Measurements from ENCODE around the gene TH. TPM values are rescaled to one million over a fixed set of nuclear protein-coding genes. Genes with fewer than 3 reads are reported as not detected.
A peak's percentile ranks its signal among the peaks of the same experiment; 100 is the strongest.

The TH gene
- total RNA-seq, 6 donors from 2014 or later: not detected

GRCh38 chr11:2185324-2186085, 13.9 kb upstream of the TH start:
- no peaks in the 10 kb centered on the region for H3K27me3 ChIP-seq
- H3K4me3 ChIP-seq: no peak overlapping the region
- H3K27ac ChIP-seq: no peak overlapping the region
- DNase-seq: peak in 1 of 2 donors; percentile 80
- H3K9me3 ChIP-seq: no peaks in the 10 kb centered on the region
- WGBS, 2 donors: 53 to 61% methylated on average over 3 to 20 of the region's 23 CpGs
- peaks cover 0 to 6% (median 0%) of the 10 kb centered on the region in 4 donors for H3K4me1 ChIP-seq
- H3K36me3 ChIP-seq: no peaks in the 10 kb centered on the region
- no peak for ATAC-seq (ENCODE audit: low FRiP score in 2 of 2)
- no peak for TF ChIP-seq POLR2A (IDR thresholded peaks at IDR 0.05)
- no peak for TF ChIP-seq CTCF (IDR thresholded peaks at IDR 0.05)
- TF ChIP-seq POLR2AphosphoS5 (IDR thresholded peaks at IDR 0.05): no peak
- TF ChIP-seq EP300 (IDR thresholded peaks at IDR 0.05): no peak

- WGBS, 2 donors: 80 to 87% methylated on average over 19 to 20 of the region's 20 CpGs
- no peaks in the 10 kb centered on the region for H3K36me3 ChIP-seq
- no peaks in the 10 kb centered on the region for H3K27me3 ChIP-seq
- DNase-seq: peak in 1 of 2 donors; percentile 74
- H3K4me1 ChIP-seq: peaks cover 0 to 4% (median 0%) of the 10 kb centered on the region in 4 donors
- H3K27ac ChIP-seq: no peak overlapping the region
- no peak overlapping the region for H3K4me3 ChIP-seq
- no peak for ATAC-seq (ENCODE audit: low FRiP score in 2 of 2)
- TF ChIP-seq EP300 (IDR thresholded peaks at IDR 0.05) (no peak), CTCF (IDR thresholded peaks at IDR 0.05) (no peak), POLR2A (IDR thresholded peaks at IDR 0.05) (no peak), POLR2AphosphoS5 (IDR thresholded peaks at IDR 0.05) (no peak)
- no peaks in the 10 kb centered on the region for H3K9me3 ChIP-seq
Observed at GRCh38 chr11:2182692-2183474, 11.3 kb upstream of the TH start.

GRCh38 chr11:2182075-2182474, 10.5 kb upstream of the TH start:
- WGBS, 2 donors: 83% methylated on average over 14 of the region's 18 CpGs; no CpG with 5 or more reads in 1 of the 2 donors
- no peaks in the 10 kb centered on the region for H3K27me3 ChIP-seq
- no peak for ATAC-seq (ENCODE audit: low FRiP score in 2 of 2)

GRCh38 chr11:2180789-2181370, 9.3 kb upstream of the TH start:
- no peaks in the 10 kb centered on the region for H3K4me1 ChIP-seq
- no peak for TF ChIP-seq POLR2A (IDR thresholded peaks at IDR 0.05)
- TF ChIP-seq CTCF (IDR thresholded peaks at IDR 0.05): no peak
- TF ChIP-seq POLR2AphosphoS5 (IDR thresholded peaks at IDR 0.05): no peak
- no peak for TF ChIP-seq EP300 (IDR thresholded peaks at IDR 0.05)
- no peak for ATAC-seq (ENCODE audit: low FRiP score in 2 of 2)
- no peak overlapping the region for H3K4me3 ChIP-seq
- H3K27me3 ChIP-seq: no peaks in the 10 kb centered on the region
- WGBS, 2 donors: 78 to 80% methylated on average over 6 to 11 of the region's 11 CpGs
- H3K9me3 ChIP-seq: no peaks in the 10 kb centered on the region
- H3K36me3 ChIP-seq: no peaks in the 10 kb centered on the region
- no peak for DNase-seq
- no peak overlapping the region for H3K27ac ChIP-seq

More at GRCh38 chr11:2182075-2182474, 10.5 kb upstream of the TH start:
- Histone ChIP-seq H3K9me3 (no peaks in the 10 kb centered on the region), H3K36me3 (no peaks in the 10 kb centered on the region), H3K4me1 (peaks cover 0 to 4% (median 0%) of the 10 kb centered on the region in 4 donors), H3K27ac (no peak overlapping the region), H3K4me3 (no peak overlapping the region)
- TF ChIP-seq POLR2A (IDR thresholded peaks at IDR 0.05) (no peak), POLR2AphosphoS5 (IDR thresholded peaks at IDR 0.05) (no peak), CTCF (IDR thresholded peaks at IDR 0.05) (no peak), EP300 (IDR thresholded peaks at IDR 0.05) (no peak)
- DNase-seq: peak in 1 of 2 donors; percentile 69

All from upper lobe of left lung (tissue), 6 donors.